ENCODE data around the gene NAGA. TPM values are rescaled to one million over a fixed set of nuclear protein-coding genes. Genes with fewer than 3 reads are reported as not detected.

NAGA gene
- total and polyA plus RNA-seq, 2 experiments from 2014 or later = 24.6 to 31.1 TPM

- Histone ChIP-seq H3K4me3 (no peak overlapping the region), H3K27me3 (no peaks in the 10 kb centered on the region), H3K4me2 (no peak overlapping the region), H4K20me1 (ENCODE audit: insufficient read depth, poor library complexity, severe bottlenecking) (no peaks in the 10 kb centered on the region), H3K79me2 (peaks cover 14% of the 10 kb centered on the region), H2AFZ (no peak overlapping the region), H3K9me2 (replicated peaks; ENCODE audit: insufficient read depth) (no peaks in the 10 kb centered on the region), H3K9me3 (ENCODE audit: low read depth) (no peaks in the 10 kb centered on the region), H3K36me3 (replicated peaks; ENCODE audit: insufficient read depth, low read depth) (no peaks in the 10 kb centered on the region), H3K4me1 (ENCODE audit: insufficient read depth) (peaks cover 15% of the 10 kb centered on the region), H3K27ac (no peak overlapping the region)
- 98% methylated on average over 20 of the region's 20 CpGs for WGBS (ENCODE audit: low lambda C conversion rate, missing lambda C conversion rate)
- DNase-seq (ENCODE audit: low spot score) = no peak
- TF ChIP-seq EZH2phosphoT487 (IDR thresholded peaks at IDR 0.05; ENCODE audit: low read depth, severe bottlenecking, unreplicated experiment) (no peak), EZH2 (IDR thresholded peaks at IDR 0.05; ENCODE audit: borderline replicate concordance) (no peak), CTCF (IDR thresholded peaks at IDR 0.05; ENCODE audit: poor library complexity) (no peak)
Measured at GRCh38 chr22:42076764-42077485, 6.3 kb upstream of the NAGA start.

GRCh38 chr22:42074846-42075676, 4.4 kb upstream of the NAGA start:
- H3K27ac ChIP-seq = peak overlapping the region; percentile 86
- WGBS (ENCODE audit: low lambda C conversion rate, missing lambda C conversion rate) = 92% methylated on average over 9 of the region's 9 CpGs
- H3K4me3 ChIP-seq = no peak overlapping the region
- TF ChIP-seq EZH2 (IDR thresholded peaks at IDR 0.05; ENCODE audit: borderline replicate concordance) (no peak), CTCF (IDR thresholded peaks at IDR 0.05; ENCODE audit: poor library complexity) (no peak), EZH2phosphoT487 (IDR thresholded peaks at IDR 0.05; ENCODE audit: low read depth, severe bottlenecking, unreplicated experiment) (no peak)
- no peaks in the 10 kb centered on the region for H3K9me2 ChIP-seq (replicated peaks; ENCODE audit: insufficient read depth)
- no peaks in the 10 kb centered on the region for H3K9me3 ChIP-seq (ENCODE audit: low read depth)
- H3K4me1 ChIP-seq (ENCODE audit: insufficient read depth) = peaks cover 14% of the 10 kb centered on the region
- DNase-seq (ENCODE audit: low spot score) = no peak
- peak overlapping the region; percentile 78 for H3K4me2 ChIP-seq
- H4K20me1 ChIP-seq (ENCODE audit: insufficient read depth, poor library complexity, severe bottlenecking) = no peaks in the 10 kb centered on the region
- H2AFZ ChIP-seq = peak overlapping the region; percentile 68
- H3K27me3 ChIP-seq = no peaks in the 10 kb centered on the region
- no peaks in the 10 kb centered on the region for H3K36me3 ChIP-seq (replicated peaks; ENCODE audit: insufficient read depth, low read depth)
- H3K79me2 ChIP-seq = no peaks in the 10 kb centered on the region

- Histone ChIP-seq H3K27me3 (no peaks in the 10 kb centered on the region), H3K4me3 (no peak within 1 kb of the TSS), H3K4me2 (peak within 1 kb of the TSS; percentile 78), H3K79me2 (peaks cover 2% of the 10 kb centered on the region), H3K9me2 (replicated peaks; ENCODE audit: insufficient read depth) (no peaks in the 10 kb centered on the region), H4K20me1 (ENCODE audit: insufficient read depth, poor library complexity, severe bottlenecking) (no peaks in the 10 kb centered on the region), H2AFZ (peak within 1 kb of the TSS; percentile 68), H3K36me3 (replicated peaks; ENCODE audit: insufficient read depth, low read depth) (no peaks in the 10 kb centered on the region), H3K4me1 (ENCODE audit: insufficient read depth) (peaks cover 20% of the 10 kb centered on the region), H3K27ac (peak within 1 kb of the TSS; percentile 86), H3K9me3 (ENCODE audit: low read depth) (no peaks in the 10 kb centered on the region)
- peak; percentile 21 for TF ChIP-seq CTCF (IDR thresholded peaks at IDR 0.05; ENCODE audit: poor library complexity)
- no peak for TF ChIP-seq EZH2phosphoT487 (IDR thresholded peaks at IDR 0.05; ENCODE audit: low read depth, severe bottlenecking, unreplicated experiment)
- TF ChIP-seq EZH2 (IDR thresholded peaks at IDR 0.05; ENCODE audit: borderline replicate concordance) = no peak
- peak; percentile 52 for DNase-seq (ENCODE audit: low spot score)
- WGBS (ENCODE audit: low lambda C conversion rate, missing lambda C conversion rate) = 47% methylated on average over 25 of the region's 55 CpGs
Measured at GRCh38 chr22:42074132-42074811, 3.7 kb upstream of the NAGA start, which contains the start of gene PHETA2. TSS of gene PHETA2 (plus strand) at chr22:42074248. CDS start at chr22:42077294, 3,046 bp downstream.
